Measurements from ENCODE around the gene TNP1. TPM values are rescaled to one million over a fixed set of nuclear protein-coding genes. Genes with fewer than 3 reads are reported as not detected.

The TNP1 gene
- total RNA-seq, 1 donor from 2014 or later = not detected

- Histone ChIP-seq H3K4me3 (ENCODE audit: low read depth, low read length) (no peak overlapping the region), H3K27me3 (ENCODE audit: control insufficient read depth, insufficient read depth, low read length) (no peaks in the 10 kb centered on the region), H3K36me3 (ENCODE audit: control insufficient read depth, insufficient read depth, low read length) (no peaks in the 10 kb centered on the region)
- TF ChIP-seq CTCF (IDR thresholded peaks at IDR 0.05; ENCODE audit: insufficient read depth, low read length, severe bottlenecking) = no peak
- FAIRE-seq (no peak), DNase-seq (ENCODE audit: low read depth) (no peak)
Measured at GRCh38 chr2:216839688-216840087, 20.2 kb downstream of the TNP1 start.

GRCh38 chr2:216838151-216838550 is 21.7 kb downstream of the TNP1 start:
- no peak for FAIRE-seq
- no peaks in the 10 kb centered on the region for H3K36me3 ChIP-seq (ENCODE audit: control insufficient read depth, insufficient read depth, low read length)
- TF ChIP-seq CTCF (IDR thresholded peaks at IDR 0.05; ENCODE audit: insufficient read depth, low read length, severe bottlenecking) = no peak
- H3K27me3 ChIP-seq (ENCODE audit: control insufficient read depth, insufficient read depth, low read length) = no peaks in the 10 kb centered on the region
- H3K4me3 ChIP-seq (ENCODE audit: low read depth, low read length) = no peak overlapping the region
- no peak for DNase-seq (ENCODE audit: low read depth)

GRCh38 chr2:216837740-216838139 is 22.1 kb downstream of the TNP1 start:
- no peak for FAIRE-seq
- no peak for TF ChIP-seq CTCF (IDR thresholded peaks at IDR 0.05; ENCODE audit: insufficient read depth, low read length, severe bottlenecking)
- Histone ChIP-seq H3K36me3 (ENCODE audit: control insufficient read depth, insufficient read depth, low read length) (no peaks in the 10 kb centered on the region), H3K27me3 (ENCODE audit: control insufficient read depth, insufficient read depth, low read length) (no peaks in the 10 kb centered on the region), H3K4me3 (ENCODE audit: low read depth, low read length) (no peak overlapping the region)
- no peak for DNase-seq (ENCODE audit: low read depth)

GRCh38 chr2:216833061-216833460 is 26.8 kb downstream of the TNP1 start:
- FAIRE-seq (no peak), DNase-seq (ENCODE audit: low read depth) (no peak)
- no peak overlapping the region for H3K4me3 ChIP-seq (ENCODE audit: low read depth, low read length)
- peaks cover 3% of the 10 kb centered on the region for H3K27me3 ChIP-seq (ENCODE audit: control insufficient read depth, insufficient read depth, low read length)
- TF ChIP-seq CTCF (IDR thresholded peaks at IDR 0.05; ENCODE audit: insufficient read depth, low read length, severe bottlenecking) = no peak
- H3K36me3 ChIP-seq (ENCODE audit: control insufficient read depth, insufficient read depth, low read length) = no peaks in the 10 kb centered on the region

GRCh38 chr2:216830346-216830745 is 29.5 kb downstream of the TNP1 start:
- DNase-seq (ENCODE audit: low read depth) = no peak
- Histone ChIP-seq H3K36me3 (ENCODE audit: control insufficient read depth, insufficient read depth, low read length) (no peaks in the 10 kb centered on the region), H3K27me3 (ENCODE audit: control insufficient read depth, insufficient read depth, low read length) (peaks cover 3% of the 10 kb centered on the region), H3K4me3 (ENCODE audit: low read depth, low read length) (no peak overlapping the region)
- no peak for FAIRE-seq
- TF ChIP-seq CTCF (IDR thresholded peaks at IDR 0.05; ENCODE audit: insufficient read depth, low read length, severe bottlenecking) = no peak

GRCh38 chr2:216829533-216829932 is 30.3 kb downstream of the TNP1 start:
- TF ChIP-seq CTCF (IDR thresholded peaks at IDR 0.05; ENCODE audit: insufficient read depth, low read length, severe bottlenecking) = no peak
- H3K27me3 ChIP-seq (ENCODE audit: control insufficient read depth, insufficient read depth, low read length) = peaks cover 3% of the 10 kb centered on the region
- FAIRE-seq = no peak
- peak; percentile 43 for DNase-seq (ENCODE audit: low read depth)
- no peaks in the 10 kb centered on the region for H3K36me3 ChIP-seq (ENCODE audit: control insufficient read depth, insufficient read depth, low read length)
- no peak overlapping the region for H3K4me3 ChIP-seq (ENCODE audit: low read depth, low read length)
